Gastrocnemius medialis (tissue), 4 donors: ENCODE measurements around the gene SPSB1. TPM values are rescaled to one million over a fixed set of nuclear protein-coding genes. Genes with fewer than 3 reads are reported as not detected.

Source experiments
- ATAC-seq, 2 donors: fragments of 150-250 bp; one replicate each; pipeline ENCODE4 v1.9.1; 2016
- DNase-seq, 2 donors: peaks; one replicate each; pipeline ENCODE4 v3.0.0-alpha.2; 2019
- H3K27ac ChIP-seq, 4 donors: fragments of 200-600 bp; sonication (generic); 1 replicate in 1 of 4; 2 replicates in 3 of 4; pipeline ENCODE4 v1.5.1; 2016 to 2018; ENCODE audit warnings: mild to moderate bottlenecking in 2 of 4, moderate library complexity in 1 of 4
- H3K27me3 ChIP-seq, 3 donors: fragments of 200-600 bp; sonication (generic) in 2 of 3; 1 replicate in 1 of 3; 2 replicates in 2 of 3; pipeline versions ENCODE4 v1.5.1 to v1.6.0; 2016 to 2019; ENCODE audit warnings: mild to moderate bottlenecking in 1 of 3, moderate library complexity in 1 of 3
- H3K36me3 ChIP-seq, 2 donors: fragments of 200-600 bp; sonication (generic) in 1 of 2; one replicate each; pipeline ENCODE4 v1.5.1; 2017 to 2018
- H3K4me1 ChIP-seq, 2 donors: fragments of 200-600 bp; sonication (generic) in 1 of 2; one replicate each; pipeline ENCODE4 v1.5.1; 2016 to 2017; ENCODE audit warnings: mild to moderate bottlenecking in 2 of 2
- H3K4me3 ChIP-seq, 4 donors: fragments of 200-600 bp; sonication (generic) in 3 of 4; 1 replicate in 1 of 4; 2 replicates in 3 of 4; pipeline ENCODE4 v1.5.1; 2016 to 2019; ENCODE audit warnings: mild to moderate bottlenecking in 2 of 4
- H3K9me3 ChIP-seq, 3 donors: fragments of 200-600 bp; sonication (generic) in 2 of 3; 1 replicate in 1 of 3; 2 replicates in 2 of 3; pipeline ENCODE4 v1.5.1; 2016 to 2019
- CTCF ChIP-seq, 5 experiments: fragments of 450-650 bp in 3 of 5; fragments of 200-600 bp in 2 of 5; sonication (generic) in 2 of 5; IDR thresholded peaks in 4 of 5; conservative IDR thresholded peaks in 1 of 5; 1 replicate in 4 of 5; 2 replicates in 1 of 5; pipeline ENCODE4 v1.5.1; 2016 to 2019; ENCODE audit warnings: antibody characterized with exemption in 5 of 5, mild to moderate bottlenecking in 3 of 5, moderate library complexity in 3 of 5
- POLR2A ChIP-seq, 2 donors: fragments of 450-650 bp; IDR thresholded peaks; one replicate each; pipeline ENCODE4 v1.6.1; 2017; ENCODE audit warnings: antibody characterized with exemption in 2 of 2, mild to moderate bottlenecking in 2 of 2, moderate library complexity in 2 of 2
- in situ Hi-C, 4 donors: fragments of 200-750 bp; cut with MboI; loops; one replicate each; pipeline versions ENCODE4 v1.15.0 to v1.8.0; 2017; ENCODE audit warnings: low sequenced_read_pairs in 4 of 4
- intact Hi-C: fragments of 100-400 bp; cut with DNase I; formaldehyde crosslinking; loops from one replicate; pipeline ENCODE4 v1.15.1; 2023; ENCODE audit warnings: low total_unique reads
- total RNA-seq, 4 donors: library from RNA; depleted of rRNA; stranded (reverse); fragments of >200 nt; gene quantifications; one replicate each; pipeline versions ENCODE4 v1.1.0 to v1.2.3, GENCODE V29; 2016

SPSB1 gene
- total RNA-seq, 4 donors from 2014 or later, result 40.4 to 161 (median 56.6) TPM

- peaks cover 32 to 34% of the 10 kb centered on the region in 2 donors for H3K4me1 ChIP-seq
- in situ Hi-C loops, result loop anchor here in 1 of 4 donors (10.0 kb wide), 1 partner anchor 67 kb away; no protein-coding TSS in a partner anchor
- TF ChIP-seq POLR2A (IDR thresholded peaks at IDR 0.05) (no peak), CTCF (IDR thresholded peaks at IDR 0.05 in 4 of 5, conservative IDR thresholded peaks at IDR 0.05 in 1 of 5) (no peak)
- H3K9me3 ChIP-seq, result no peaks in the 10 kb centered on the region
- no peaks in the 10 kb centered on the region for H3K27me3 ChIP-seq
- H3K4me3 ChIP-seq, result no peak overlapping the region
- no peaks in the 10 kb centered on the region for H3K36me3 ChIP-seq
- intact Hi-C loops, result no loop called here
- ATAC-seq (no peak), DNase-seq (no peak)
- H3K27ac ChIP-seq, result no peak overlapping the region
Measured at GRCh38 chr1:9307303-9307702, 14.6 kb downstream of the SPSB1 start.

- TF ChIP-seq POLR2A (IDR thresholded peaks at IDR 0.05) (no peak), CTCF (IDR thresholded peaks at IDR 0.05 in 4 of 5, conservative IDR thresholded peaks at IDR 0.05 in 1 of 5) (no peak)
- no peak for DNase-seq
- in situ Hi-C loops (loop anchor here in 1 of 4 donors (10.0 kb wide), 1 partner anchor 66 kb away; no protein-coding TSS in a partner anchor), intact Hi-C loops (no loop called here)
- H3K4me1 ChIP-seq, result peaks cover 22 to 23% of the 10 kb centered on the region in 2 donors
- no peak for ATAC-seq
- no peak overlapping the region for H3K27ac ChIP-seq
- no peaks in the 10 kb centered on the region for H3K27me3 ChIP-seq
- no peaks in the 10 kb centered on the region for H3K36me3 ChIP-seq
- H3K9me3 ChIP-seq, result no peaks in the 10 kb centered on the region
- no peak overlapping the region for H3K4me3 ChIP-seq
Measured at GRCh38 chr1:9308236-9308785, 15.6 kb downstream of the SPSB1 start.

- intact Hi-C loops (no loop called here), in situ Hi-C loops (loop anchor here in 1 of 4 donors (10.0 kb wide), 1 partner anchor 66 kb away; no protein-coding TSS in a partner anchor)
- Histone ChIP-seq H3K4me1 (peaks cover 15 to 18% of the 10 kb centered on the region in 2 donors), H3K27me3 (no peaks in the 10 kb centered on the region), H3K9me3 (no peaks in the 10 kb centered on the region), H3K36me3 (no peaks in the 10 kb centered on the region), H3K4me3 (no peak overlapping the region), H3K27ac (no peak overlapping the region)
- TF ChIP-seq CTCF (IDR thresholded peaks at IDR 0.05 in 4 of 5, conservative IDR thresholded peaks at IDR 0.05 in 1 of 5), result no peak
- TF ChIP-seq POLR2A (IDR thresholded peaks at IDR 0.05), result no peak
- ATAC-seq (no peak), DNase-seq (no peak)
Measured at GRCh38 chr1:9309080-9309479, 16.4 kb downstream of the SPSB1 start.

- Histone ChIP-seq H3K27me3 (no peaks in the 10 kb centered on the region), H3K27ac (no peak overlapping the region), H3K4me1 (peaks cover 14 to 18% of the 10 kb centered on the region in 2 donors), H3K9me3 (no peaks in the 10 kb centered on the region), H3K36me3 (no peaks in the 10 kb centered on the region), H3K4me3 (no peak overlapping the region)
- no peak for TF ChIP-seq CTCF (IDR thresholded peaks at IDR 0.05 in 4 of 5, conservative IDR thresholded peaks at IDR 0.05 in 1 of 5)
- no peak for TF ChIP-seq POLR2A (IDR thresholded peaks at IDR 0.05)
- intact Hi-C loops, result no loop called here
- DNase-seq (no peak), ATAC-seq (no peak)
- in situ Hi-C loops, result loop anchor here in 1 of 4 donors (10.0 kb wide), 1 partner anchor 65 kb away; no protein-coding TSS in a partner anchor
Measured at GRCh38 chr1:9309991-9310390, 17.3 kb downstream of the SPSB1 start.
